Measurements from ENCODE around the gene DDRGK1. TPM values are rescaled to one million over a fixed set of nuclear protein-coding genes. Genes with fewer than 3 reads are reported as not detected.

DDRGK1 gene
- total and polyA plus RNA-seq, 2 of the 4 experiments (the other 2 are of a cell fraction), result 12.2 to 29.6 TPM

DNA sequence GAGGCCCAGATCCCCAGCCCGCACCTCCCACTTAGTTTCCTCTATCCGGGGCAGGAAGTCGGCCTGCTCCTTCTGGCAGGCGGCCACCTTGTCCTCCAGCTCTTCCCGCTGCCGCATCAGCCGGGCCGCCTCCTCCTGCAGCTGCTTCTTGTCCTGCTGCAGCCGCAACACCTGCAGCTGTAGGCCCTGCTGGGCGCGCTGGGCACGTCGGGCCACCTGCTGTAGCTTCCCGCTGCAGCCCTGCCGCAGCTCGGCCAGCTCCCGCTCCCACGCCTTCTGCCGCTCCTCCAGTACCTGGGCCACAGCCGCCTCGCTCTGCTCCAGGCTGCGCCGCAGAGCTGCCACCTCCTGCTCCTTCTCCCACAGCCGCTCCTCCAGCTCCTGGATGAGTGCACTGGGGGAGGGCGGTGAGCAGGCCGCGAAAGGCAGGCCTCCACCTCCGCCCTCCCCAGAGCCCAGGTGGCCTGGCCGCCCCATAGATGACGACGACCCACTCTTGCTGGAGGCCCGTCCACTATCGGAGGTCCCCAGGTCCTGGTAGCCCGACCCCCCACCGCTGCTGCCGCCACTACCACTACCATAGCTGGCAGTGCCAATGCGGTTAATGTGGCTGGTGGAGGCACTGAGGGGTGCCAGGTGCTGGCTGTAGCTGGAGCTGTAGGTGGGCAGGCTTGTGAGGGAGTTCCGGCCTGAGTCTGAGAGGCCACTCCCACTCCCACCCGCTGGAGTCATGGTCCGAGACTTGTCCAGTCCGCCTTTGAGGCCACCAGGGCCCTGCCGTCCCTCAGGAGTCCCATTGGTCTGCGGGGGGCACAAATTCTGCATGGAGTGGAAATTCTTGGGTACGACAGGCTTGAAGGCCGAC is 38.8 kb downstream of the DDRGK1 start:
- H4K91ac ChIP-seq (ENCODE audit: insufficient read depth, low read depth, low read length), result no peak overlapping the region
- no peak overlapping the region for H2BK120ac ChIP-seq (ENCODE audit: low read depth, low read length)
- no peak overlapping the region for H3K27ac ChIP-seq (ENCODE audit: insufficient read depth, low read length)
- no peak overlapping the region for H2BK15ac ChIP-seq (ENCODE audit: low read depth, low read length)
- peak; percentile 54; the same call in 1 of the 2 replicates for ATAC-seq (ENCODE audit: low read depth)
- no TSS peak for BruUV-seq (replicated peaks)
- H2AK5ac ChIP-seq (ENCODE audit: low read depth, low read length), result no peak overlapping the region
- no peak overlapping the region for H3K4ac ChIP-seq (ENCODE audit: low read depth, low read length)
- CTCF ChIA-PET, result no interaction called here
- H3K4me1 ChIP-seq (ENCODE audit: control insufficient read depth, insufficient read depth, low read length), result peaks cover 5% of the 10 kb centered on the region; the same call in 1 of the 2 replicates
- intact Hi-C loops (cut with micrococcal nuclease) (no loop called here), in situ Hi-C loops (cut with MboI; ENCODE audit: low sequenced_read_pairs) (no loop called here), dilution Hi-C loops (cut with HindIII; ENCODE audit: low sequenced_read_pairs, unreplicated experiment) (no loop called here)
- H4K8ac ChIP-seq (ENCODE audit: low read depth in 2 of 2, low read length in 2 of 2), result peak overlapping the region in 1 of 2 experiments; percentile 42; a peak in 1 of 4 replicates
- no peak overlapping the region for H2BK5ac ChIP-seq (ENCODE audit: low read depth, low read length, poor library complexity, severe bottlenecking)
- no peak overlapping the region for H3K4me3 ChIP-seq (ENCODE audit: insufficient read depth, low read depth, low read length)
- no peak overlapping the region for H3K23ac ChIP-seq (ENCODE audit: low read depth, low read length)
- POLR2A ChIA-PET (ENCODE audit: unreplicated experiment), result no interaction called here
- H3K18ac ChIP-seq (ENCODE audit: low read depth, low read length), result no peak overlapping the region
- H3K9ac ChIP-seq (ENCODE audit: low read depth, low read length), result no peak overlapping the region
- no peak overlapping the region for H3K56ac ChIP-seq (ENCODE audit: extremely low read depth, insufficient read depth, low read length)
- H2AFZ ChIP-seq (replicated peaks; ENCODE audit: low read length, poor library complexity), result peak overlapping the region; percentile 83
- H3K4me2 ChIP-seq (ENCODE audit: low read depth, low read length), result no peak overlapping the region
- no peaks in the 10 kb centered on the region for H4K20me1 ChIP-seq (ENCODE audit: insufficient read depth, low read length)
- no peaks in the 10 kb centered on the region for H3K36me3 ChIP-seq (ENCODE audit: control insufficient read depth, insufficient read depth, low read length)
- H3K9me3 ChIP-seq (ENCODE audit: control insufficient read depth, insufficient read depth, low read length), result no peaks in the 10 kb centered on the region
- no peak overlapping the region for H4K5ac ChIP-seq (ENCODE audit: low read depth, low read length)
- WGBS, 2 experiments (ENCODE audit: extremely low coverage in 2 of 2, insufficient read length in 1 of 2), result 31% methylated on average over 18 of the region's 45 CpGs; no CpG with 5 or more reads in 1 of the 2 experiments
- H3K14ac ChIP-seq (replicated peaks; ENCODE audit: low read depth, low read length), result no peak overlapping the region
- H3K79me1 ChIP-seq (ENCODE audit: low read depth in 1 of 2, low read length in 2 of 2), result no peaks in the 10 kb centered on the region
- H2BK20ac ChIP-seq (ENCODE audit: low read depth, low read length), result no peak overlapping the region
- DNase-seq, result peak; percentile 63
- H2AK9ac ChIP-seq (replicated peaks; ENCODE audit: low read depth, low read length, poor library complexity), result no peak overlapping the region
- no peaks in the 10 kb centered on the region for H3K9me1 ChIP-seq (ENCODE audit: insufficient read depth, low read length)
- peaks cover 15% of the 10 kb centered on the region for H3K27me3 ChIP-seq (ENCODE audit: control insufficient read depth, insufficient read depth, low read length)
- TF ChIP-seq RFX5 (IDR thresholded peaks at IDR 0.05; ENCODE audit: low read depth, low read length) (no peak), RAD21 (IDR thresholded peaks at IDR 0.05; ENCODE audit: low read length) (no peak), RCOR1 (IDR thresholded peaks at IDR 0.05; ENCODE audit: insufficient replicate concordance, low read length) (no peak), MAZ (IDR thresholded peaks at IDR 0.05; ENCODE audit: borderline replicate concordance, low read depth, low read length) (no peak), BHLHE40 (IDR thresholded peaks at IDR 0.05; ENCODE audit: low read depth, low read length) (no peak), MAFK (IDR thresholded peaks at IDR 0.05; ENCODE audit: low read depth, low read length) (no peak), CEBPB (IDR thresholded peaks at IDR 0.05; ENCODE audit: low read depth, low read length) (no peak), FOS (IDR thresholded peaks at IDR 0.05; ENCODE audit: low read depth, low read length) (no peak), SMC3 (IDR thresholded peaks at IDR 0.05; ENCODE audit: low read depth, low read length) (no peak), NFE2L2 (IDR thresholded peaks at IDR 0.05; ENCODE audit: low read depth, low read length) (no peak), MXI1 (IDR thresholded peaks at IDR 0.05; ENCODE audit: borderline replicate concordance, low read depth, low read length) (no peak), POLR2A (IDR thresholded peaks at IDR 0.05; ENCODE audit: low read depth, low read length) (no peak)
- TF ChIP-seq, protein P1, sequence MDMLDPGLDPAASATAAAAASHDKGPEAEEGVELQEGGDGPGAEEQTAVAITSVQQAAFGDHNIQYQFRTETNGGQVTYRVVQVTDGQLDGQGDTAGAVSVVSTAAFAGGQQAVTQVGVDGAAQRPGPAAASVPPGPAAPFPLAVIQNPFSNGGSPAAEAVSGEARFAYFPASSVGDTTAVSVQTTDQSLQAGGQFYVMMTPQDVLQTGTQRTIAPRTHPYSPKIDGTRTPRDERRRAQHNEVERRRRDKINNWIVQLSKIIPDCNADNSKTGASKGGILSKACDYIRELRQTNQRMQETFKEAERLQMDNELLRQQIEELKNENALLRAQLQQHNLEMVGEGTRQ (IDR thresholded peaks at IDR 0.05; ENCODE audit: low read depth, low read length), result no peak
- TF ChIP-seq, protein P2, sequence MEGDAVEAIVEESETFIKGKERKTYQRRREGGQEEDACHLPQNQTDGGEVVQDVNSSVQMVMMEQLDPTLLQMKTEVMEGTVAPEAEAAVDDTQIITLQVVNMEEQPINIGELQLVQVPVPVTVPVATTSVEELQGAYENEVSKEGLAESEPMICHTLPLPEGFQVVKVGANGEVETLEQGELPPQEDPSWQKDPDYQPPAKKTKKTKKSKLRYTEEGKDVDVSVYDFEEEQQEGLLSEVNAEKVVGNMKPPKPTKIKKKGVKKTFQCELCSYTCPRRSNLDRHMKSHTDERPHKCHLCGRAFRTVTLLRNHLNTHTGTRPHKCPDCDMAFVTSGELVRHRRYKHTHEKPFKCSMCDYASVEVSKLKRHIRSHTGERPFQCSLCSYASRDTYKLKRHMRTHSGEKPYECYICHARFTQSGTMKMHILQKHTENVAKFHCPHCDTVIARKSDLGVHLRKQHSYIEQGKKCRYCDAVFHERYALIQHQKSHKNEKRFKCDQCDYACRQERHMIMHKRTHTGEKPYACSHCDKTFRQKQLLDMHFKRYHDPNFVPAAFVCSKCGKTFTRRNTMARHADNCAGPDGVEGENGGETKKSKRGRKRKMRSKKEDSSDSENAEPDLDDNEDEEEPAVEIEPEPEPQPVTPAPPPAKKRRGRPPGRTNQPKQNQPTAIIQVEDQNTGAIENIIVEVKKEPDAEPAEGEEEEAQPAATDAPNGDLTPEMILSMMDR (conservative IDR thresholded peaks at IDR 0.05; ENCODE audit: low read depth, low read length), result no peak
- TF ChIP-seq, protein P3, sequence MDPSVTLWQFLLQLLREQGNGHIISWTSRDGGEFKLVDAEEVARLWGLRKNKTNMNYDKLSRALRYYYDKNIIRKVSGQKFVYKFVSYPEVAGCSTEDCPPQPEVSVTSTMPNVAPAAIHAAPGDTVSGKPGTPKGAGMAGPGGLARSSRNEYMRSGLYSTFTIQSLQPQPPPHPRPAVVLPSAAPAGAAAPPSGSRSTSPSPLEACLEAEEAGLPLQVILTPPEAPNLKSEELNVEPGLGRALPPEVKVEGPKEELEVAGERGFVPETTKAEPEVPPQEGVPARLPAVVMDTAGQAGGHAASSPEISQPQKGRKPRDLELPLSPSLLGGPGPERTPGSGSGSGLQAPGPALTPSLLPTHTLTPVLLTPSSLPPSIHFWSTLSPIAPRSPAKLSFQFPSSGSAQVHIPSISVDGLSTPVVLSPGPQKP (IDR thresholded peaks at IDR 0.05; ENCODE audit: borderline replicate concordance, low read depth, low read length), result no peak

Data from IMR-90 (cell line).